Erythroblast (primary cell): ENCODE data around the gene IL1RAPL1.

Experiments
- GATA1 ChIP-seq: IDR thresholded peaks from 2 replicates; pipeline ENCODE4 v1.6.1; 2011; ENCODE audit warnings: low read depth, mild to moderate bottlenecking, control low read depth, low read length, moderate library complexity
- POLR2A ChIP-seq: IDR thresholded peaks from 2 replicates; pipeline ENCODE4 v1.6.1; 2011; ENCODE audit warnings: mild to moderate bottlenecking, low read length

- TF ChIP-seq POLR2A = no peak
- TF ChIP-seq GATA1 = no peak
Measured at GRCh38 chrX:28719620-28720019, 132.4 kb downstream of the IL1RAPL1 start.
